GM23248 (cell line): ENCODE data around the gene THSD4.

Source experiments
- EZH2 ChIP-seq: fragments of 200-600 bp; sonication (generic); IDR thresholded peaks from 2 replicates; pipeline ENCODE4 v1.6.1; 2018; ENCODE audit warnings: antibody characterized with exemption, mild to moderate bottlenecking; ENCODE audit not compliant: insufficient read depth, poor library complexity, severe bottlenecking
- EZH2phosphoT487 ChIP-seq: fragments of 200-600 bp; sonication (generic); IDR thresholded peaks from 2 replicates; pipeline ENCODE4 v1.6.1; 2018; ENCODE audit warnings: antibody characterized with exemption, moderate library complexity, mild to moderate bottlenecking, low read depth; ENCODE audit not compliant: insufficient read depth

DNA sequence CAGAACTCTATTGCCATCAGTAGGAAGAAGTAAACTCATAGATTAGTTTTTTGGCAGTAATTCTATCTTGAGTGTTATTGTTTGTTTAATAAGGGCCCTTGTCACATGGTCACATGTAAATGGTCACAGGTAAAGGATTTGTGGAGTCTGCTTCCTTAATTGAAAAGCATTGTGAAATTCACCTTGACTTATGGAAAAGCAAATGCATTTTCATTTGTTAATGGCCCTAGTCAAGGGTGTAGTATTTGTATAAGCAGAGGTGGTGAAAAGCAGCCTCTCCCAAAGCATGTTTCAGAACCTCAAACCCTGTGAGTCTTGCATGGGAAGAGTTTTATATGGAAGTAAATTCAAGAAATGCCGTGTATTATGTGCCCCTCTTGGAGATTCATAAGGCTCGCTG is 497.6 kb downstream of the THSD4 start:
- TF ChIP-seq EZH2phosphoT487 (no peak), EZH2 (no peak)
